Mucosa of descending colon (tissue), 3 donors: ENCODE data around the gene MRPL36. TPM values are rescaled to one million over a fixed set of nuclear protein-coding genes. Genes with fewer than 3 reads are reported as not detected.
A peak's percentile ranks its signal among the peaks of the same experiment; 100 is the strongest.

Source experiments
- ATAC-seq: fragments of 200-7000 bp; cut with Tn5 transposase; one replicate; pipeline ENCODE4 v1.9.1; 2020; ENCODE audit warnings: mild to moderate bottlenecking, moderate library complexity
- DNase-seq, 3 donors: peaks; one replicate each; pipeline ENCODE4 v3.0.0-alpha.2; 2020
- H3K36me3 ChIP-seq: fragments of 200-600 bp; one replicate; pipeline ENCODE4 v1.8.0; 2021; ENCODE audit warnings: low read depth, mild to moderate bottlenecking
- H3K4me1 ChIP-seq: fragments of 200-600 bp; one replicate; pipeline ENCODE4 v1.8.0; 2021; ENCODE audit warnings: low read depth, mild to moderate bottlenecking
- H3K4me3 ChIP-seq: fragments of 200-600 bp; one replicate; pipeline ENCODE4 v1.8.0; 2021; ENCODE audit warnings: mild to moderate bottlenecking
- H3K9me3 ChIP-seq: fragments of 200-600 bp; one replicate; pipeline ENCODE4 v1.8.0; 2021; ENCODE audit warnings: mild to moderate bottlenecking
- CTCF ChIP-seq: fragments of 200-600 bp; IDR thresholded peaks from one replicate; pipeline ENCODE4 v1.8.0; 2022; ENCODE audit warnings: antibody characterized with exemption, mild to moderate bottlenecking
- intact Hi-C, 2 donors: fragments of 100-400 bp; cut with DNase I in 1 of 2; cut with micrococcal nuclease in 1 of 2; formaldehyde crosslinking; loops; one replicate each; pipeline versions ENCODE4 v1.11.0 to v1.11.1; 2022; cut with DNase I, micrococcal nuclease
- total RNA-seq, 3 donors: library from RNA; stranded (reverse); fragmentation: NEBNext Ultra II Directional in 2 of 3; extraction: Animal tissue kit (Norgen Biotek cat#: 25700) in 2 of 3; gene quantifications; one replicate each; pipeline versions ENCODE4 v1.2.1 to v1.2.4, GENCODE V29; 2021 to 2023
- donor health status: DM: no; HTN: no; CAD: no; lungs with moderate emphysema.
- donor health status: DM: no; HTN: no; CAD: no.
- donor health status: DM: no; HTN: yes; CAD: no.

MRPL36 gene
- total RNA-seq, 3 donors from 2014 or later, result 26.3 to 41.4 (median 28.6) TPM

GRCh38 chr5:1796371-1797102 is 3.1 kb downstream of the MRPL36 start:
- no peak for TF ChIP-seq CTCF
- no peaks in the 10 kb centered on the region for H3K9me3 ChIP-seq
- no peak for ATAC-seq
- H3K4me3 ChIP-seq, result no peak overlapping the region
- no peak for DNase-seq
- H3K4me1 ChIP-seq, result peaks cover 6% of the 10 kb centered on the region
- intact Hi-C loops, result no loop called here
- H3K36me3 ChIP-seq, result no peaks in the 10 kb centered on the region

- no peak overlapping the region for H3K4me3 ChIP-seq
- no peak for TF ChIP-seq CTCF
- intact Hi-C loops, result no loop called here
- ATAC-seq (no peak), DNase-seq (no peak)
- H3K9me3 ChIP-seq, result no peaks in the 10 kb centered on the region
- peaks cover 6% of the 10 kb centered on the region for H3K4me1 ChIP-seq
- no peaks in the 10 kb centered on the region for H3K36me3 ChIP-seq
Measured at GRCh38 chr5:1795931-1796330, 3.7 kb downstream of the MRPL36 start.

- intact Hi-C loops, result no loop called here
- H3K36me3 ChIP-seq, result no peaks in the 10 kb centered on the region
- no peak for DNase-seq
Measured at GRCh38 chr5:1795506-1795905, 4.1 kb downstream of the MRPL36 start.

GRCh38 chr5:1794901-1795290 is 4.7 kb downstream of the MRPL36 start:
- Histone ChIP-seq H3K4me1 (peaks cover 6% of the 10 kb centered on the region), H3K36me3 (no peaks in the 10 kb centered on the region), H3K4me3 (no peak overlapping the region), H3K9me3 (no peaks in the 10 kb centered on the region)
- ATAC-seq, result no peak
- intact Hi-C loops, result no loop called here
- DNase-seq, result no peak
- no peak for TF ChIP-seq CTCF

More at GRCh38 chr5:1795506-1795905, 4.1 kb downstream of the MRPL36 start:
- no peak for ATAC-seq
- no peak overlapping the region for H3K4me3 ChIP-seq
- H3K4me1 ChIP-seq, result peaks cover 6% of the 10 kb centered on the region
- no peak for TF ChIP-seq CTCF
- H3K9me3 ChIP-seq, result no peaks in the 10 kb centered on the region

GRCh38 chr5:1793966-1794900 is 5.4 kb downstream of the MRPL36 start:
- DNase-seq, result peak in 2 of 3 donors; percentile 27 to 41
- H3K4me3 ChIP-seq, result no peak overlapping the region
- H3K9me3 ChIP-seq, result no peaks in the 10 kb centered on the region
- peaks cover 6% of the 10 kb centered on the region for H3K4me1 ChIP-seq
- no peaks in the 10 kb centered on the region for H3K36me3 ChIP-seq
- no peak for ATAC-seq
- TF ChIP-seq CTCF, result no peak
- intact Hi-C loops, result no loop called here
